Activated B cell treated with CpG ODN at 0.5 μM for 24 hours (primary cell): Measurements from ENCODE around the gene CRADD. TPM values are rescaled to one million over a fixed set of nuclear protein-coding genes. Genes with fewer than 3 reads are reported as not detected.

Experiments used
- ATAC-seq: fragments of 200-7000 bp; cut with Tn5 transposase; one replicate; pipeline ENCODE4 v1.10.0; 2021; ENCODE audit warnings: low read depth, mild to moderate bottlenecking, moderate library complexity
- CTCF ChIA-PET: fragments of 350-600 bp; sonication (Branson Sonifier 250); formaldehyde crosslinking; loops from one replicate; lab custom pipeline; 2021; ENCODE audit warnings: antibody characterized with exemption; lab: Charles Lee
- POLR2A ChIA-PET: fragments of 350-600 bp; sonication (Branson Sonifier 250); formaldehyde crosslinking; loops from one replicate; lab custom pipeline; 2021; ENCODE audit warnings: antibody characterized with exemption; lab: Charles Lee
- DNase-seq: peaks from one replicate; pipeline ENCODE4 v3.0.0; 2022
- H3K27ac Mint-ChIP-seq: one replicate; pipeline ENCODE4 v1.8.0; 2020; ENCODE audit warnings: mixed read lengths
- H3K27me3 Mint-ChIP-seq: one replicate; pipeline ENCODE4 v1.8.0; 2021; ENCODE audit warnings: mixed read lengths
- H3K36me3 Mint-ChIP-seq: one replicate; pipeline ENCODE4 v1.8.0; 2021; ENCODE audit warnings: low read depth, mixed read lengths
- H3K4me1 Mint-ChIP-seq: one replicate; pipeline ENCODE4 v1.8.0; 2021; ENCODE audit warnings: mixed read lengths
- H3K4me3 Mint-ChIP-seq: one replicate; pipeline ENCODE4 v1.8.0; 2020; ENCODE audit warnings: mild to moderate bottlenecking, mixed read lengths
- H3K9me3 Mint-ChIP-seq: one replicate; pipeline ENCODE4 v1.8.0; 2020; ENCODE audit warnings: mixed read lengths
- intact Hi-C: fragments of 100-400 bp; cut with micrococcal nuclease; formaldehyde crosslinking; loops from one replicate; pipeline ENCODE4 v1.15.1; 2024
- total RNA-seq: library from RNA; stranded (reverse); gene quantifications from 2 replicates; pipeline ENCODE4 v1.2.3, GENCODE V29; 2022
- TF ChIP-seq, protein P1 (sequence below): fragments of 200-600 bp; IDR thresholded peaks from one replicate; pipeline ENCODE4 v1.8.0; 2022; ENCODE audit warnings: antibody characterized with exemption, mild to moderate bottlenecking

The CRADD gene
- total RNA-seq, 1 donor from 2014 or later = 15.3 TPM

DNA sequence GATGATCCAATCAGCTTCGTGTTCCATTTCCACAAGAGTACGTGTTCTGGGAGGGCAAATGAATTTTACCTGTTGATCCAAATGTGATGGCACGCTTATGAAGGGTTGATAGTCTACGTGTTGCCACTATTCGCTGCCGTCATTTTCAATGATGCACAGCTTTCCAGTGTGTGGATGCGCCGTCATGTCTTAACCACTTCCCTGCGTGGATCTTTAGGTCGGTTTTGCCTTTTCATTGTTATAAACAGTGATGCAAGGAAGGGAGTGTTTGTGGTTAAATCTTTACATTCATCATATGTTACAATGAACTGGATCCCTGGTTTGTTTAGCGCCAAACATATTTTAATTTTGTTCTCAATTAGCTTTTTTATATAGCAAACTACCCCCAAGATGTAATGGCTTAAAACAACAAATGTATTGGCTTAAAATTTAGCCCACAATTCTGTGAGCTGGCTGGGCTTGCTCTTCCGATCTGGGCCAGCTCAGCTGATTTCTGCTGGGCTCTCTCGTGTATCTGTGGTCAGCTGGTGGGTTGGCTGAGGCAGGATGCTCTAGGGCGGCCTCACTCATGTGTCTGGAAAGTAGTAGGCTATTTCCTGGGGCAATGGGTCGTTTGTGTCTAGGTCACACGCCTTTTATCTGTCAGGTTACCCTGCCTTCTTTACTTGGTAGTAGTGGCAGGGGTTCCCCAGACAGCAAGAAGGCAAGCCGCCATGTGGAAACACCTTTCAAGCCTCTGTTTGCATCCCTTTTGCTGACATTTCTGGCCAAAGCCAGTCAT is 176.7 kb downstream of the CRADD start:
- Mint-ChIP-seq H3K4me3 (no peak overlapping the region), H3K36me3 (peaks cover 6% of the 10 kb centered on the region), H3K9me3 (no peaks in the 10 kb centered on the region), H3K4me1 (peaks cover 2% of the 10 kb centered on the region), H3K27ac (no peak overlapping the region), H3K27me3 (no peaks in the 10 kb centered on the region)
- intact Hi-C loops = no loop called here
- no peak for ATAC-seq
- TF ChIP-seq, protein P1, sequence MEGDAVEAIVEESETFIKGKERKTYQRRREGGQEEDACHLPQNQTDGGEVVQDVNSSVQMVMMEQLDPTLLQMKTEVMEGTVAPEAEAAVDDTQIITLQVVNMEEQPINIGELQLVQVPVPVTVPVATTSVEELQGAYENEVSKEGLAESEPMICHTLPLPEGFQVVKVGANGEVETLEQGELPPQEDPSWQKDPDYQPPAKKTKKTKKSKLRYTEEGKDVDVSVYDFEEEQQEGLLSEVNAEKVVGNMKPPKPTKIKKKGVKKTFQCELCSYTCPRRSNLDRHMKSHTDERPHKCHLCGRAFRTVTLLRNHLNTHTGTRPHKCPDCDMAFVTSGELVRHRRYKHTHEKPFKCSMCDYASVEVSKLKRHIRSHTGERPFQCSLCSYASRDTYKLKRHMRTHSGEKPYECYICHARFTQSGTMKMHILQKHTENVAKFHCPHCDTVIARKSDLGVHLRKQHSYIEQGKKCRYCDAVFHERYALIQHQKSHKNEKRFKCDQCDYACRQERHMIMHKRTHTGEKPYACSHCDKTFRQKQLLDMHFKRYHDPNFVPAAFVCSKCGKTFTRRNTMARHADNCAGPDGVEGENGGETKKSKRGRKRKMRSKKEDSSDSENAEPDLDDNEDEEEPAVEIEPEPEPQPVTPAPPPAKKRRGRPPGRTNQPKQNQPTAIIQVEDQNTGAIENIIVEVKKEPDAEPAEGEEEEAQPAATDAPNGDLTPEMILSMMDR = no peak
- ChIA-PET CTCF (no interaction called here), POLR2A (no interaction called here)
- DNase-seq = no peak

DNA sequence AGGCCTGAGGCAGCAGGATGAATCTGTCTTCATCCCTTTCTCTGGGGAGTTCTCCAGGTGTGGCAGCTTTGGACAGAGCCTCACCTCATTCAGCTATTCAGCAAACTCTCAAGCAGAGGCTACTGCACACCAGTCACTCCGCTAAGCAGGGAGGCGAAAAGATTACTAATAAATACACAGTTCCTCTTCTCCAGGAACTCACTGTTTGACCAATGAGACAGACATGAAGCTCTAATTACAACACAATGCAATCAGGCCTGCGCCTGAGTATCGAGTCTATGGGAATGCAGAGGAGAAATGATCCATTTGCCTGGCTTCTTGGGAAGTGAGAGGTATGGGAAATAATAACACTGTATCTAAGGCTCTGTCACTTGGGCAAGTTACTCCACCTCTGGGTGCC is 178.1 kb downstream of the CRADD start:
- CTCF ChIA-PET = no interaction called here

DNA sequence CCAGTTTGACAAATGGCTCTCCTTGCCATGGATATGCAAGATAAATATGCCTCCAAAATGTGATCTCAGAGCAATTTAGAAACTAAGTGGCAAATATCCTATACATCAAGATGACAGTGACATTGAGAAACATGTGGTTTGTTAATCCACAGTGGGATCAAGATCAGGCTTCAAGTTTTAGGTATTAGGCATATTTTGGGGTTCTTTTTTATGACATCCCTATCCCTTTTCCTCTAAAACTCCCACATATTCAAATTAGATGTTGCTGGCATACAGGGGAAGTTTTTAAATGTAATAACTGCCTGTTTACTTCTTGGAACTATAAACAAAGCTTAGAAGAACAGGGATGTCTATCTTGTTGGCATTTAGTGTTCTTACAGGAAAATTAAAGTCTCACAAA is 179.4 kb downstream of the CRADD start:
- Mint-ChIP-seq H3K27me3 (no peaks in the 10 kb centered on the region), H3K27ac (no peak overlapping the region), H3K4me3 (no peak overlapping the region), H3K4me1 (no peaks in the 10 kb centered on the region), H3K36me3 (peaks cover 2% of the 10 kb centered on the region), H3K9me3 (no peaks in the 10 kb centered on the region)
- TF ChIP-seq, protein P1 = no peak
- ChIA-PET CTCF (no interaction called here), POLR2A (no interaction called here)
- DNase-seq (no peak), ATAC-seq (no peak)
- intact Hi-C loops = no loop called here

More for the DNA sequence above, 178.1 kb downstream of the CRADD start:
- Mint-ChIP-seq H3K36me3 (peaks cover under 1% of the 10 kb centered on the region), H3K9me3 (no peaks in the 10 kb centered on the region), H3K4me1 (no peaks in the 10 kb centered on the region), H3K27ac (no peak overlapping the region), H3K4me3 (no peak overlapping the region), H3K27me3 (no peaks in the 10 kb centered on the region)
- DNase-seq (no peak), ATAC-seq (no peak)
- POLR2A ChIA-PET = no interaction called here
- intact Hi-C loops = no loop called here
- TF ChIP-seq, protein P1 = no peak

DNA sequence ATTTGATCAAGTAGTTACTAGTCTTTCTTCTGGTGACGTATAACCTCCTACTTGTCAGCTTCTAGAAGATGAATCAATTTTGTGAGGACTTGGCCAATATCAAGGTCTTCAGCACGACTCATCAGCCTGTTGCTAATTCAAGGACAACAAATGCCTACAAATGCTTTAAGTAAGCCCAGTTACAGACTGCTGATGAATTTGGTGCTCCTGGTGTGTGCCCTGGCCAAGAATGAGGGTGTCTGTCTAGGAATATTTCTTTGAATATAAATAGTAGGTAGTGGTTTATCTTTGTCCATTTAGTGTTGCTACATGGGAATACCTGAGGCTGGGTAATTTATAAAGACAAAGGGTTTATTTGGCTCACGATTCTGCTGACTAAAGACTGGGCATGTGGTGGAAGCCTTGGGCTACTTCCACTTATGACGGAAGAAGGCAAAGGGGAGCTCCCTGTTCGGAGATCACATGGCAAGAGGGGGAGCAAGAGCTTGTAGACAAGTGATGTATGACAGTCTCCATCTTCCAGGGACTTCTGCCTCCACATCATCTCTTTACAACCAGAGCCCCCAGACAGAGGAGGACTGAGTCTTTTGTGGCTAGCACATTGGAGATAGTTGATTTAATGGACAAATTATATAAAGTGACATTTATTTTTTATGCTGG is 180.2 kb downstream of the CRADD start:
- Mint-ChIP-seq H3K36me3 (peaks cover 2% of the 10 kb centered on the region), H3K4me3 (no peak overlapping the region), H3K4me1 (no peaks in the 10 kb centered on the region), H3K27ac (no peak overlapping the region), H3K9me3 (no peaks in the 10 kb centered on the region), H3K27me3 (no peaks in the 10 kb centered on the region)
- ChIA-PET CTCF (no interaction called here), POLR2A (no interaction called here)
- TF ChIP-seq, protein P1 = no peak
- DNase-seq = no peak
- ATAC-seq = no peak
- intact Hi-C loops = no loop called here

DNA sequence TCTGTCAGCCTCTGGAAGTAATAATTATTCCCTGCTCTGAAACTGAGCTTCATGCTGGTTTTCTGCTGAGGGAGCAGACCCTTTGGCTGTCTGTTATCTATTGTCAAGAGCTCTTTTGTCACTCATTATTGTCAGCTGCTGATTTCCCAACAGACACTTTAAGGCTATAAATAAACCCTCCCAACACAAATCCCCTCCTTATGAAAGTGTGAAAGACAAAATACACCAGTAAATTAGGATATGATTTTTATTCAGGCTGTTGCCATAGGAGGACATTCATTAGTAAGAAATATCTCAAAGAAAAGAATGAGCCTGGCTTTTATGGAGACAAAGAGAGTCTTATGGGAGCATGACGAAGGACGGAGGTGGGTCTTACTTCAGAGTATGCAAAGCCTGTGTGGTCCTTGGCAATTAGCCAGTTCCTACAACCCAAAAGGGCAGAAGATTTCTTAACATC is 180.8 kb downstream of the CRADD start:
- ChIA-PET POLR2A (no interaction called here), CTCF (no interaction called here)
- Mint-ChIP-seq H3K4me3 (no peak overlapping the region), H3K9me3 (no peaks in the 10 kb centered on the region), H3K27me3 (no peaks in the 10 kb centered on the region), H3K4me1 (no peaks in the 10 kb centered on the region), H3K36me3 (peaks cover 2% of the 10 kb centered on the region), H3K27ac (no peak overlapping the region)
- intact Hi-C loops = no loop called here
- DNase-seq (no peak), ATAC-seq (no peak)
- TF ChIP-seq, protein P1 = no peak
